K562 (cell line): ENCODE data around the gene NOVA1. TPM values are rescaled to one million over a fixed set of nuclear protein-coding genes. Genes with fewer than 3 reads are reported as not detected.

Source experiments
- ATAC-seq: fragments of 200-7000 bp; cut with Tn5 transposase; 3 replicates; pipeline ENCODE4 v1.9.1; 2020; ENCODE audit warnings: moderate library complexity
- BruUV-seq: library from RNA; stranded (reverse); fragments of 400-500 nt; replicated peaks from 2 replicates; lab custom pipeline; 2021; lab: Mats Ljungman, UMichigan
- CTCF ChIA-PET: fragments of 300-600 bp; formaldehyde crosslinking; extraction: SDS; loops from one replicate; lab custom pipeline; 2021; ENCODE audit warnings: low intra/inter-chr PET ratio; lab: Yijun Ruan, JAX
- POLR2A ChIA-PET: fragments of 300-600, 350-650 bp; sonication (Branson Sonifier 250); formaldehyde crosslinking; extraction: SDS; loops from one replicate; lab custom pipeline; 2021; ENCODE audit warnings: antibody characterized with exemption, inconsistent platforms; lab: Yijun Ruan, JAX
- DNase-seq, 4 experiments: peaks; one replicate each; pipeline versions ENCODE4 v3.0.0 to v3.0.0-alpha.2; 2011 to 2018; ENCODE audit warnings: low spot score in 3 of 4, mixed read lengths in 3 of 4; ENCODE audit errors: extremely low read depth in 1 of 4
- FAIRE-seq: peaks from 2 replicates; lab custom pipeline; 2011; peaks lifted over from hg19 to GRCh38; lab: Jason Lieb, UNC
- H2AFZ ChIP-seq: 2 replicates; pipeline ENCODE4 v1.6.0; 2011; ENCODE audit warnings: low read depth, low read length, control low read depth, inconsistent platforms
- H3K27ac ChIP-seq: fragments of 200-600 bp; 3 replicates; pipeline ENCODE4 v1.8.0; 2011; ENCODE audit warnings: low read depth, mild to moderate bottlenecking, control low read depth, inconsistent platforms, low read length, moderate library complexity, mixed read lengths; ENCODE audit errors: extremely low read depth
- H3K27me3 ChIP-seq, 2 experiments: fragments of 300-600 bp in 1 of 2; 2 replicates in 1 of 2; 3 replicates in 1 of 2; pipeline versions ENCODE4 v1.6.0 to v1.8.0; 2011; ENCODE audit warnings: inconsistent platforms in 2 of 2, low read length in 2 of 2, mild to moderate bottlenecking in 1 of 2, mixed read lengths in 1 of 2, moderate library complexity in 1 of 2; ENCODE audit not compliant: control insufficient read depth in 2 of 2, insufficient read depth in 2 of 2
- H3K36me3 ChIP-seq: fragments of 300-600 bp; 3 replicates; pipeline ENCODE4 v1.8.0; 2011; ENCODE audit warnings: mild to moderate bottlenecking, low read length, inconsistent platforms; ENCODE audit not compliant: control insufficient read depth, insufficient read depth
- H3K4me1 ChIP-seq, 2 experiments: fragments of 200-600 bp in 1 of 2; replicated peaks in 1 of 2; 2 replicates in 1 of 2; 3 replicates in 1 of 2; pipeline versions ENCODE4 v1.5.1 to v1.8.0; 2011; ENCODE audit warnings: inconsistent platforms in 2 of 2, low read length in 2 of 2, mild to moderate bottlenecking in 1 of 2, mixed read lengths in 1 of 2, moderate library complexity in 1 of 2; ENCODE audit not compliant: control insufficient read depth in 2 of 2, insufficient read depth in 2 of 2
- H3K4me2 ChIP-seq: 2 replicates; pipeline ENCODE4 v1.6.1; 2011; ENCODE audit warnings: low read length, control low read depth, inconsistent platforms, mixed read lengths; ENCODE audit not compliant: insufficient read depth
- H3K4me3 ChIP-seq: fragments of 200-600 bp; sonication (generic), shearing (Covaris generic); 2 replicates; pipeline ENCODE4 v1.5.1; 2016; ENCODE audit warnings: control low read depth, inconsistent platforms
- H3K79me2 ChIP-seq: fragments of 200-600 bp; 3 replicates; pipeline ENCODE4 v1.8.0; 2011; ENCODE audit warnings: low read length, inconsistent platforms; ENCODE audit not compliant: control insufficient read depth, insufficient read depth
- H3K9ac ChIP-seq, 2 experiments: 2 replicates each; pipeline versions ENCODE4 v1.6.0 to v1.6.1; 2011; ENCODE audit warnings: low read depth in 2 of 2, low read length in 2 of 2, control low read depth in 1 of 2, inconsistent platforms in 1 of 2, mild to moderate bottlenecking in 1 of 2, mixed read lengths in 1 of 2; ENCODE audit not compliant: insufficient read depth in 1 of 2
- H3K9me1 ChIP-seq: one replicate; pipeline ENCODE4 v1.6.0; 2011; ENCODE audit warnings: inconsistent platforms, mild to moderate bottlenecking, low read length, moderate library complexity; ENCODE audit not compliant: control insufficient read depth, insufficient read depth
- H3K9me3 ChIP-seq: replicated peaks from 2 replicates; pipeline ENCODE4 v1.5.1; 2011; ENCODE audit warnings: low read depth, low read length, inconsistent platforms; ENCODE audit not compliant: control insufficient read depth, insufficient read depth
- H4K20me1 ChIP-seq: replicated peaks from 2 replicates; pipeline ENCODE4 v1.6.1; 2011; ENCODE audit warnings: low read length, inconsistent platforms, mixed read lengths; ENCODE audit not compliant: control insufficient read depth, insufficient read depth
- BCLAF1 ChIP-seq, 2 experiments: fragments of 450-650 bp in 1 of 2; IDR thresholded peaks; 2 replicates each; pipeline ENCODE4 v1.6.1; 2011 to 2017; ENCODE audit warnings: low read depth in 2 of 2, antibody characterized with exemption in 1 of 2, borderline replicate concordance in 1 of 2, low read length in 1 of 2, mild to moderate bottlenecking in 1 of 2, mixed read lengths in 1 of 2; ENCODE audit not compliant: control insufficient read depth in 1 of 2
- CBX3 ChIP-seq, 2 experiments: IDR thresholded peaks; 1 replicate in 1 of 2; 2 replicates in 1 of 2; pipeline ENCODE4 v1.6.1; 2012; ENCODE audit warnings: inconsistent platforms in 2 of 2, low read length in 2 of 2, borderline replicate concordance in 1 of 2, control low read depth in 1 of 2
- FOXO4 ChIP-seq: fragments of 450-650 bp; formaldehyde crosslinking; IDR thresholded peaks from 2 replicates; pipeline ENCODE4 v1.4.0; 2020; ENCODE audit warnings: mild to moderate bottlenecking, moderate library complexity
- FUS ChIP-seq: fragments of 200-400 bp; formaldehyde crosslinking; optimal IDR thresholded peaks from 2 replicates; pipeline ENCODE3; 2017; ENCODE audit warnings: low read depth, low read length
- GTF3C2 ChIP-seq: IDR thresholded peaks from 3 replicates; pipeline ENCODE4 v1.6.1; 2011; ENCODE audit warnings: borderline replicate concordance, mild to moderate bottlenecking, moderate library complexity; ENCODE audit not compliant: insufficient read length; ENCODE audit errors: extremely low read depth
- KLF10 ChIP-seq: fragments of 250-450 bp; sonication (Bioruptor Pico); IDR thresholded peaks from 2 replicates; pipeline ENCODE4 v1.6.1; 2021; ENCODE audit warnings: matching md5 sums
- MTA2 ChIP-seq: fragments of 450-650 bp; IDR thresholded peaks from 2 replicates; pipeline ENCODE4 v1.6.1; 2016; ENCODE audit warnings: low read depth
- NFE2 ChIP-seq: IDR thresholded peaks from 2 replicates; pipeline ENCODE4 v1.6.1; 2014; ENCODE audit warnings: antibody characterized with exemption, low read depth
- PURB ChIP-seq: sonication (generic); formaldehyde crosslinking; IDR thresholded peaks from 2 replicates; pipeline ENCODE4 v1.9.0; 2021; ENCODE audit warnings: low read depth, mild to moderate bottlenecking, missing genetic modification reagents
- RHOXF2B ChIP-seq: fragments of 250-450 bp; sonication (Bioruptor Pico); conservative IDR thresholded peaks from 2 replicates; pipeline ENCODE4 v1.5.1; 2021
- THAP7 ChIP-seq: fragments of 250-450 bp; sonication (Bioruptor Pico); IDR thresholded peaks from 2 replicates; pipeline ENCODE4 v1.5.0; 2021
- ZC3H4 ChIP-seq: sonication (generic); formaldehyde crosslinking; IDR thresholded peaks from 2 replicates; pipeline ENCODE4 v1.9.0; 2021; ENCODE audit warnings: missing genetic modification reagents, borderline replicate concordance
- ZNF140 ChIP-seq: fragments of 250-450 bp; sonication (Bioruptor Pico); IDR thresholded peaks from 2 replicates; pipeline ENCODE4 v1.8.0; 2021; ENCODE audit warnings: moderate library complexity, mild to moderate bottlenecking, inconsistent platforms
- ZNF77 ChIP-seq: fragments of 250-450 bp; sonication (Bioruptor Pico); IDR thresholded peaks from 2 replicates; pipeline ENCODE4 v1.5.0; 2020
- WGBS: fragments of 100-300 bp; shearing (Covaris generic); methylation state at CpG from one replicate; pipeline ENCODE4 v1.1.6; 2016; ENCODE audit warnings: low coverage, mixed read lengths; ENCODE audit not compliant: insufficient coverage; ENCODE audit errors: missing lambda C conversion rate; 5-methylcytosine and 5-hydroxymethylcytosine counted together
- in situ Hi-C: fragments of 300-500 bp; cut with MboI; formaldehyde crosslinking; loops from 4 replicates; pipeline ENCODE4 v1.15.0; 2018; ENCODE audit warnings: inconsistent platforms, mixed read lengths
- intact Hi-C: fragments of 100-400 bp; cut with micrococcal nuclease; formaldehyde crosslinking; loops from 2 replicates; pipeline ENCODE4 v1.14.2; 2022
- polyA plus RNA-seq, 8 experiments: library from polyadenylated mRNA; depleted of rRNA in 4 of 8; stranded (reverse) in 5 of 8; unstranded in 3 of 8; fragments of >200 nt; fragmentation: Nextera tagmentation in 2 of 8; fragmentation: Illumina TruSeq in 1 of 8; extraction: Ambion mirVana in 2 of 8; extraction: Trizol in 1 of 8; gene quantifications; 2 replicates each; pipeline versions ENCODE4 v1.2.1 to v1.2.3, GENCODE V29; 2011 to 2014; ENCODE audit warnings: inconsistent platforms in 1 of 8, missing spikeins in 1 of 8
- total RNA-seq, 7 experiments: library from RNA; depleted of rRNA in 6 of 7; stranded (reverse); fragments of >200 nt in 6 of 7; fragmentation: Illumina TruSeq in 2 of 7; extraction: Trizol in 2 of 7; gene quantifications; 2 replicates each; pipeline versions ENCODE4 v1.2.1 to v1.2.3, GENCODE V29; 2011 to 2021; ENCODE audit warnings: low replicate concordance in 1 of 7

The NOVA1 gene
- total and polyA plus RNA-seq, 9 of the 15 experiments (the other 6 are each of a cell fraction or from before 2014, with no cell fraction given): 0.01 TPM; not detected in 8

GRCh38 chr14:26606729-26607312 lies 9.0 kb upstream of the NOVA1 start (continued):
- TF ChIP-seq BCLAF1 (IDR thresholded peaks at IDR 0.05; ENCODE audit: borderline replicate concordance in 1 of 2, control insufficient read depth in 1 of 2, low read depth in 2 of 2, low read length in 1 of 2): no peak
- TF ChIP-seq FUS: no peak
- no peak for TF ChIP-seq KLF10
- no peak for TF ChIP-seq ZC3H4
- TF ChIP-seq THAP7 (CRISPR knock-in tag): no peak
- TF ChIP-seq MTA2: no peak
- no peak for TF ChIP-seq ZNF140 (CRISPR knock-in tag)

- DNase-seq (no peak), ATAC-seq (no peak), FAIRE-seq (no peak)
- no peak overlapping the region for H2AFZ ChIP-seq
- intact Hi-C loops (no loop called here), in situ Hi-C loops (no loop called here)
- 0% methylated on average over 2 of the region's 2 CpGs for WGBS
- H3K36me3 ChIP-seq: no peaks in the 10 kb centered on the region
- BruUV-seq: no TSS peak
- H3K9ac ChIP-seq: no peak overlapping the region
- ChIA-PET POLR2A (no interaction called here), CTCF (no interaction called here)
- no peak overlapping the region for H3K4me3 ChIP-seq
- H3K27ac ChIP-seq: no peak overlapping the region
- H3K4me1 ChIP-seq: no peaks in the 10 kb centered on the region
- H3K9me1 ChIP-seq: no peaks in the 10 kb centered on the region
- H4K20me1 ChIP-seq: no peaks in the 10 kb centered on the region
- H3K9me3 ChIP-seq: no peaks in the 10 kb centered on the region
- no peak overlapping the region for H3K4me2 ChIP-seq
- H3K27me3 ChIP-seq: no peaks in the 10 kb centered on the region
- H3K79me2 ChIP-seq: no peaks in the 10 kb centered on the region
- no peak for TF ChIP-seq CBX3 (IDR thresholded peaks at IDR 0.05; ENCODE audit: borderline replicate concordance in 1 of 2, low read length in 2 of 2)
- TF ChIP-seq RHOXF2B: no peak
- TF ChIP-seq NFE2: no peak
- TF ChIP-seq FOXO4: no peak
- no peak for TF ChIP-seq PURB (CRISPR knock-in tag)
- no peak for TF ChIP-seq ZNF77
- TF ChIP-seq GTF3C2: no peak
These were observed 7.8 kb upstream of the NOVA1 start for GRCh38 chr14:26605602-26606001.
